SK-N-SH treated with all-trans-retinoic acid at 6 μM for 48 hours (cell line): ENCODE data around the gene LRRC56.

Experiments used
- TCF4 ChIP-seq: fragments of 250-450 bp; sonication (Bioruptor Pico); IDR thresholded peaks from 2 replicates; pipeline ENCODE4 v1.8.0; 2021; ENCODE audit warnings: mild to moderate bottlenecking, moderate library complexity, borderline replicate concordance
- ZC3H10 ChIP-seq: fragments of 250-450 bp; sonication (Bioruptor Pico); IDR thresholded peaks from 2 replicates; pipeline ENCODE4 v1.5.1; 2021; ENCODE audit warnings: mild to moderate bottlenecking, moderate library complexity
- ZFP30 ChIP-seq: fragments of 450-650 bp; formaldehyde crosslinking; IDR thresholded peaks from 2 replicates; pipeline ENCODE4 v1.5.0; 2022; ENCODE audit warnings: mild to moderate bottlenecking, moderate library complexity
- TF ChIP-seq, protein P1 (sequence below): fragments of 250-450 bp; sonication (Bioruptor Pico); IDR thresholded peaks from 2 replicates; pipeline ENCODE4 v1.5.1; 2020; ENCODE audit warnings: low read depth, mild to moderate bottlenecking, moderate library complexity
- TF ChIP-seq, protein P2 (sequence below): fragments of 250-450 bp; sonication (Bioruptor Pico); IDR thresholded peaks from 2 replicates; pipeline ENCODE4 v1.8.0; 2021; ENCODE audit warnings: low read depth, mild to moderate bottlenecking, moderate library complexity, borderline replicate concordance

DNA sequence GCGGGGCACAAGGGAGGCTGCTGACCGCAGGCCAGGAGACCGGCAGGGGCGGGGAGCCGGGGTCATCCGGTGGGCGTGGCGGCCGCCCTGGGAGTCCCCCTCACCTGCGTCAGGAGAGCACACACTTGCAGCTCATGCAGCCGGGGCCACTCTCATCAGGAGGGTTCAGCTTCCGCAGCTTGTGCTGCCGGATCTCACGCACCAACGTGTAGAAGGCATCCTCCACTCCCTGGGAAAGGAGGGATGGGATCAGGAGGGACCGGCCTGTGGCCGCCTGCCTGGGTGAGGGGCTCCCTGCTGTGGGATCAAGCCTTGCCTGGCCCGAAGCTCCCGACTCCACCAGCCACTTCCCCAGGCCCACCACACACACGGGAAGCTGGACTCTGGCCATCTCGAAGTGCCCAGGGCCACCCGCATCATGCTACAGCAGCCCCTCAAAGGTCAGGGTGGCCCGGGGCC lies 4.8 kb upstream of the LRRC56 start:
- TF ChIP-seq, protein P1, sequence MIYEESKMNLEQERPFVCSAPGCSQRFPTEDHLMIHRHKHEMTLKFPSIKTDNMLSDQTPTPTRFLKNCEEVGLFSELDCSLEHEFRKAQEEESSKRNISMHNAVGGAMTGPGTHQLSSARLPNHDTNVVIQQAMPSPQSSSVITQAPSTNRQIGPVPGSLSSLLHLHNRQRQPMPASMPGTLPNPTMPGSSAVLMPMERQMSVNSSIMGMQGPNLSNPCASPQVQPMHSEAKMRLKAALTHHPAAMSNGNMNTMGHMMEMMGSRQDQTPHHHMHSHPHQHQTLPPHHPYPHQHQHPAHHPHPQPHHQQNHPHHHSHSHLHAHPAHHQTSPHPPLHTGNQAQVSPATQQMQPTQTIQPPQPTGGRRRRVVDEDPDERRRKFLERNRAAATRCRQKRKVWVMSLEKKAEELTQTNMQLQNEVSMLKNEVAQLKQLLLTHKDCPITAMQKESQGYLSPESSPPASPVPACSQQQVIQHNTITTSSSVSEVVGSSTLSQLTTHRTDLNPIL (CRISPR knock-in tag): no peak
- TF ChIP-seq TCF4 (CRISPR knock-in tag): no peak
- TF ChIP-seq ZC3H10 (CRISPR knock-in tag): no peak
- TF ChIP-seq, protein P2, sequence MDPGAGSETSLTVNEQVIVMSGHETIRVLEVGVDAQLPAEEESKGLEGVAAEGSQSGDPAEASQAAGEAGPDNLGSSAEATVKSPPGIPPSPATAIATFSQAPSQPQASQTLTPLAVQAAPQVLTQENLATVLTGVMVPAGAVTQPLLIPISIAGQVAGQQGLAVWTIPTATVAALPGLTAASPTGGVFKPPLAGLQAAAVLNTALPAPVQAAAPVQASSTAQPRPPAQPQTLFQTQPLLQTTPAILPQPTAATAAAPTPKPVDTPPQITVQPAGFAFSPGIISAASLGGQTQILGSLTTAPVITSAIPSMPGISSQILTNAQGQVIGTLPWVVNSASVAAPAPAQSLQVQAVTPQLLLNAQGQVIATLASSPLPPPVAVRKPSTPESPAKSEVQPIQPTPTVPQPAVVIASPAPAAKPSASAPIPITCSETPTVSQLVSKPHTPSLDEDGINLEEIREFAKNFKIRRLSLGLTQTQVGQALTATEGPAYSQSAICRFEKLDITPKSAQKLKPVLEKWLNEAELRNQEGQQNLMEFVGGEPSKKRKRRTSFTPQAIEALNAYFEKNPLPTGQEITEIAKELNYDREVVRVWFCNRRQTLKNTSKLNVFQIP: no peak
- TF ChIP-seq ZFP30 (CRISPR knock-in tag): no peak
